Measurements from ENCODE around the gene USP27X.
A peak's percentile ranks its signal among the peaks of the same experiment; 100 is the strongest.

The USP27X gene

DNA sequence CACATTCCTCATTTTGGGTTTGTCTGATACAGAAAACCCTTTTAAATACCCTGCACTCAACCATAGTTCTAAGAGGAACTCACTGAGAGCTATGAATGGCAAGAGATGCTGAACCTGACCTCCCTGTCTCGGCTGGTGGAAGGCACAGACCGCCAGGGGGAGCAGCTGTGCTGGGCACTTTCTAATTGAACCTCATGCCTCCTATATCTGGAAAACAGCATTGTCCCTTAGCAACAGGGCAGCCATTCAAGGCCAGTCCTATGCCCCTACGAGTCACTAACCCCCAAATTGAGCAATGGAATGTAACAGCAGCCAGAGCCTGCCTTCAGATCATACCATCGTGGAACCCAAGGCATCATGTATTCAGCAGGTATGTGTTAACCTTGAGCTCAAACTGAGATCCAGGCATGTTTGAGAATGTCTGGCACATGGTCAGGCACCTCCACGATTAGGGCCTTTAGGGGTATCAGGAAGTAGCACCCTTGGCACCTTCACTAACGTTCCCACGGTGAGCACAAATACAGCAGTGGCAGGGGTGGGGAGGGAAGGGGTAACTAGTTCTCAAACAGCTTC, 5.1 kb downstream of the USP27X start:
- ATAC-seq (peak; percentile 58), DNase-seq (peak; percentile 64)

DNA sequence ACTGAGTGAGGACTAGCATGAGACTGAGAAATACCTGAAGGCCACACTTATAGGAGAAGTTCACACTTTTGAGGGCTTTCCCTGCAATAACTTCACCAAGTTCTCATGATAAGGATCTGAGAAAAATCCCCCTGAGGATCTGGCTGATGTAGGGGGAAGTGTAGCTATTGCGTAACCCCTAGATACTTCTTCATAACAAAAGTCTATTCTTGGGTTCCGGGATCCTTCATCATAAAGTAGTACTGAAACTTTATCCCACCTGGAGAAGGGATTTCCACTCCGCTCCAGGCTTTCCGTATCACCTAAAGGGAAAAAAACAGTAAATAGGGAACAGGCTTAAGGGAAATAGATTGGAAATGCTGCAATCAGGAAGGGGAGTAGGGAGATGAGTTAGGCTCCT, 13.3 kb downstream of the USP27X start:
- DNase-seq, result no peak
- no peak for ATAC-seq

- no peak for DNase-seq
- no peak for ATAC-seq
These were observed 17.7 kb downstream of the USP27X start for GRCh38 chrX:49896951-49897350.

GRCh38 chrX:49901048-49901447, 21.8 kb downstream of the USP27X start:
- no peak for DNase-seq
- ATAC-seq, result no peak

DNA sequence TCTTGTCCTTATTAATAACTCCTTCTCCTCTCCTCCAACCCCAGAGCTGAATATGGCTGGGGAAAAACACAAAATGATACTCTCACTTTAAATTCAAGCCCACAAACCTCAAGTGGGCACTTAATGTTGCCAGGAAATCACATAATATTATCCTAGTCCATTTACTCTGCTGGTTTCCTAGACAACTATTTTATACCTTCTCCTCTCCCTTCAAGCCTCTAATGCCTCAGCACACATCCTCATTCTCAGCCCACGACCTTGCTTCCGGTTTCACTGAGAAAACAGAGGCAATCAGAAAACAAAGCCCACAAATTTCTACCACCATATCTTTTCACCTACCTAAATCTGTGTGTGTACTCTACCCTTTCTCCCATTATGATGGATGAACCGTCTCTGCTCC, 31.1 kb downstream of the USP27X start:
- ATAC-seq (no peak), DNase-seq (peak; percentile 9)

DNA sequence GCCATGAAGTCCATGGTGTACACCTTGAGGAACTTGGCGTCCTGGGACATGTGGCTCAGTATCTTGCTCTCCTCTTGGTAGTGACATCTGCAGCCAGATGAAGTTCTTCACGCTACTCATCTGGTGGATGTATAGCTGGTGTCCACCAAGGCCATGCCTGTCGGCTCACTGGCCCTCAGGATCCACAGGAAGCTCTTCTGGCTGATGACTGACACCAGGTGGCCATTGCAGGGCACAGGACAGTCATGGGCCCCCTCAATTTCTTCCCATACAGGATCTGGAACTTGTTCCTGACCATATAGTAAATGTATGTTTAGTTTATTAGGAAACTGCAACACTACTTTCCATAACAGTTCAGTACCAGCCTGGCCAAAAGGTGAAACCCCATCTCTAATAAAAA, 32.8 kb downstream of the USP27X start:
- ATAC-seq (no peak), DNase-seq (no peak)

DNA sequence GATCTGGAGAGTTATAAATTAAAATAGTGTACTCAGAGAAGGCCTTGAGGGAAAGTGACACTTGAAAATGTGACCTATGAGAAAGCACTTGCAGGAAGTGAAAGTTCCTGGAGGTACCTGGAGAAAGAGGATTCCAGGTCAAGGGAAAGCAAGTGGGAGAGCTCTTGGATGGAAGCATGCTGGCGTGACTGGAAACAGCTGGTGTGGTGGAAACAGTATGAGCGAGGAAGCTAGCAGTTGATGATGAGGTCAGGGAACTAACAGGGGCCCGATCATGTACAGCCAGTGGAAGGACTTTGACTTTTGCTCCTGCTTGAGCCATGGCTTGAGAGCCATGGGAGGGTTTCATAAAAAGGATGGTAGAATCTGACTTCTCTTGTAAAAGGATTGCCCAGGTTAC, 33.6 kb downstream of the USP27X start:
- ATAC-seq, result no peak
- no peak for DNase-seq

- ATAC-seq (no peak), DNase-seq (peak; percentile 34)
These were observed 36.3 kb downstream of the USP27X start for GRCh38 chrX:49915361-49916222.

GRCh38 chrX:49919617-49920016, 40.3 kb downstream of the USP27X start:
- DNase-seq (peak; percentile 22), ATAC-seq (no peak)

DNA sequence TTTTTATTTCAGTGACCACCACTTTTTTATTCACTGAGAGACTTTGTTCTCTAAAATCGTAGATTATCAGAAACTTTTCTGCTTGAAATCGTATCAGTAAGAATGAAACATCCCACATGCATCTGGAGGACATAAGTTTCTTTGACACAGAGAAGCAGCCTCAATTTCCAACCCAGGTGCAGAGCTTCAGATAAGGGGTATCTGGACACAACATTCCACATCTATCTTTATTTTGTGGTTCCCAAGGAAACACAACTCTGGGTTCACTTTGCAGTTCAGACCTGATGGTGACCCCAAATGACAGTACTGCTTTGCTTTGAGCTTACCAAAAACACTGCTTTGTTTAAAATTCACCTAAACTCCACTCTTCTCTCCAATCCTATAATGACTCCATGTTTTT, 41.8 kb downstream of the USP27X start:
- DNase-seq, result no peak
- no peak for ATAC-seq

DNA sequence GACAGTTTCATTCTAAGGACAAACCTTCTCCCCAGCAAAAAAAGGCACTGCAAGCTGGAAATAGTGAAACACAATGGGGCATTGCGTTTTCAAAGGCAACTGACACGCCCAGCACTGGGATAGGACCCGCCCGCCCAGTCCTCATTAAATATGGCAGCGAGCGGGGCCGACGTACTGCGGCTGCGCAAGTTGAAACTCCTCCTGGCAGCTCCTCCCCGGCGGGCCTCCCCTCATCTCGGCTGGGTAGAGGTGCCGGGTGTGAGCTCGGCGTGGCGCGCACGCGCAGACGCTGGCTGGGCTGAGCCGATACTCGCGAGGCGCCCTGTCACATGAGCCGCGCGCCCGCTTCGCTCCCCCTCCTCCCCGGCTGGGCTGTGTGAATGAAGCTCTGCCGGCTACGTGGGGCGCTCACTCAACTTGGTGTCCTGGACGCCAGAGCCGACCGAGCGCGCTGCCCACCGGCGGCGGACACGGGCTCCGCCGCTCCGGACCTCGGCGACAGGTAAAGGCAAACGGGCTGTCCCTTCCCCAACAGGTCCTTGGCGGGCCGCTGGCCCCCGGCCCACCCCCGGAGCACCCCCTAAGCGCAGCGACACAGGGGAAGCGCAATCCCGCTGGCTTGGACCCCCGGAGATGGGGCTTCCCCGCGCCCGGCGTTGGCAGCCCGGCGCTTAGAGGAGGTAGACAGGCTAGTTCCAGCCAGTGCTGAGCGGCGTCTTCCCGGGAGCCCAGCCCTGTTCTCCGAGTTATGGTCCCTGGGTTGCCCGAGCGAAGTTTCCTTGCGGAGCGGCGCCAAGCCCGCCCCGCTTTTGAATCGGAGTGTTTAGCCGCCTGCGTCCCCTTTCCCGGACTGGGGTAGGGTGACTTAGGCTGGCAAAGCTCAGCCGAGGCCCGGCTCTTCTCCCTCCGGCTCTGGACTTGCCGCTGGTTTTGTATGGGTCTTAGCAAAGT, 43.3 kb downstream of the USP27X start, which contains the start of gene CLCN5:
TSS of gene CLCN5 (plus strand) at position 306 of the 951 bp plus-strand sequence. CDS start 2,703 bp downstream, outside the sequence.
- ATAC-seq, result peak; percentile 98
- DNase-seq, result peak; percentile 89

- DNase-seq (no peak), ATAC-seq (no peak)
These were observed 45.9 kb downstream of the USP27X start for GRCh38 chrX:49925176-49925575.

GRCh38 chrX:49930039-49930438, 50.8 kb downstream of the USP27X start:
- no peak for ATAC-seq

More at GRCh38 chrX:49930039-49930438, 50.8 kb downstream of the USP27X start:
- no peak for DNase-seq

Data from stimulated activated naive CD8-positive, alpha-beta T cell treated with anti-CD3 and anti-CD28 coated beads, Interleukin-15, Interleukin-2, amounts not matched to agents 100 U/mL and 50 U/mL, for 24 hours (primary cell).